ENCODE data around the gene KLF9. TPM values are rescaled to one million over a fixed set of nuclear protein-coding genes. Genes with fewer than 3 reads are reported as not detected.

KLF9 gene
- total RNA-seq, 1 experiment from 2014 or later: 0.26 TPM

GRCh38 chr9:70451765-70452164 lies 37.3 kb upstream of the KLF9 start:
- Histone ChIP-seq H3K79me1 (ENCODE audit: insufficient read depth, low read depth, low read length, poor library complexity, severe bottlenecking) (no peaks in the 10 kb centered on the region), H2AK5ac (ENCODE audit: insufficient read length, low read length) (no peak overlapping the region), H3T11ph (ENCODE audit: low read length) (no peak overlapping the region), H2BK12ac (ENCODE audit: insufficient read length, low read depth, low read length) (no peak overlapping the region), H3K27ac (ENCODE audit: insufficient read length, low read depth, low read length) (no peak overlapping the region), H3K4me1 (ENCODE audit: insufficient read depth, low read length) (no peaks in the 10 kb centered on the region), H3K4ac (ENCODE audit: low read depth, low read length) (no peak overlapping the region), H2BK120ac (ENCODE audit: low read depth, low read length, poor library complexity, severe bottlenecking) (no peak overlapping the region), H3K56ac (ENCODE audit: insufficient read length, low read depth, low read length) (no peak overlapping the region), H3K79me2 (ENCODE audit: insufficient read depth, low read length) (no peaks in the 10 kb centered on the region), H4K91ac (ENCODE audit: insufficient read length, low read depth, low read length) (no peak overlapping the region), H3K18ac (ENCODE audit: insufficient read length, low read depth, low read length) (no peak overlapping the region), H4K20me1 (ENCODE audit: control insufficient read depth, insufficient read depth, insufficient read length) (no peaks in the 10 kb centered on the region), H3K23ac (ENCODE audit: insufficient read length, low read depth, low read length) (no peak overlapping the region), H4K5ac (ENCODE audit: insufficient read length, low read depth, low read length) (no peak overlapping the region), H3K27me3 (ENCODE audit: insufficient read depth, low read length) (no peaks in the 10 kb centered on the region), H3K23me2 (ENCODE audit: insufficient read length, low read depth, low read length, poor library complexity, severe bottlenecking) (no peaks in the 10 kb centered on the region), H2BK15ac (ENCODE audit: low read depth, low read length) (no peak overlapping the region), H4K8ac (replicated peaks; ENCODE audit: insufficient read length, low read depth, low read length) (no peak overlapping the region), H3K4me2 (ENCODE audit: insufficient read depth, insufficient read length, low read length) (no peak overlapping the region), H3K14ac (ENCODE audit: insufficient read depth, low read length) (no peak overlapping the region), H3K9ac (ENCODE audit: extremely low read depth, insufficient read length, low read length) (no peak overlapping the region), H3K9me3 (ENCODE audit: control insufficient read depth, low read depth, low read length) (no peaks in the 10 kb centered on the region), H2AFZ (ENCODE audit: low read length) (no peak overlapping the region), H2BK5ac (ENCODE audit: insufficient read length, low read length) (no peak overlapping the region), H2BK20ac (ENCODE audit: low read depth, low read length, poor library complexity, severe bottlenecking) (no peak overlapping the region)
- Mint-ChIP-seq H3K4me3 (no peak overlapping the region), H3K36me3 (ENCODE audit: insufficient read depth in 1 of 3, low read depth in 3 of 3) (peaks cover 0 to 5% (median 0%) of the 10 kb centered on the region in 3 experiments; a peak in 1 of 7 replicates), H3K27ac (peak overlapping the region in 1 of 3 experiments; percentile 25; a peak in 1 of 7 replicates), H3K4me1 (peaks cover 2 to 7% of the 10 kb centered on the region in 2 experiments; a peak in 3 of 4 replicates), H3K27me3 (ENCODE audit: low read depth) (no peaks in the 10 kb centered on the region), H3K9me3 (peaks cover 0 to 4% of the 10 kb centered on the region in 2 experiments; a peak in 1 of 5 replicates)
- WGBS (ENCODE audit: extremely low coverage, insufficient read length, low lambda C conversion rate): no CpG with 5 or more reads among the region's 5 CpGs
- no peak for DNase-seq
- TF ChIP-seq CTCF (conservative IDR thresholded peaks at IDR 0.05): no peak

All from H9 (cell line).